Measurements from ENCODE around the gene AZU1. TPM values are rescaled to one million over a fixed set of nuclear protein-coding genes. Genes with fewer than 3 reads are reported as not detected.

AZU1 gene
- total and polyA plus RNA-seq, 2 of the 8 experiments (the other 6 are each of a cell fraction or from before 2014, with no cell fraction given): 0.80 to 1.3 TPM

GRCh38 chr19:835210-835810 is 7.7 kb downstream of the AZU1 start (continued):
- TF ChIP-seq CHD7 (IDR thresholded peaks at IDR 0.05; ENCODE audit: insufficient replicate concordance, low read length) (no peak), CHD1 (IDR thresholded peaks at IDR 0.05; ENCODE audit: low read depth, low read length) (no peak), ATF3 (IDR thresholded peaks at IDR 0.05; ENCODE audit: insufficient read depth, low read depth, low read length) (no peak), POU5F1 (IDR thresholded peaks at IDR 0.05; ENCODE audit: low read depth, low read length) (no peak), TAF1 (IDR thresholded peaks at IDR 0.05; ENCODE audit: low read depth, low read length) (no peak), NRF1 (IDR thresholded peaks at IDR 0.05; ENCODE audit: low read depth, low read length) (no peak), CTBP2 (IDR thresholded peaks at IDR 0.05; ENCODE audit: borderline replicate concordance, insufficient read depth, insufficient read length, low read length) (no peak), HDAC6 (IDR thresholded peaks at IDR 0.05; ENCODE audit: low read depth, low read length) (no peak), MAFK (IDR thresholded peaks at IDR 0.05; ENCODE audit: low read depth, low read length) (no peak), YY1 (IDR thresholded peaks at IDR 0.05; ENCODE audit: low read depth, low read length) (no peak)
